ENCODE measurements around the gene CLMN.

DNA sequence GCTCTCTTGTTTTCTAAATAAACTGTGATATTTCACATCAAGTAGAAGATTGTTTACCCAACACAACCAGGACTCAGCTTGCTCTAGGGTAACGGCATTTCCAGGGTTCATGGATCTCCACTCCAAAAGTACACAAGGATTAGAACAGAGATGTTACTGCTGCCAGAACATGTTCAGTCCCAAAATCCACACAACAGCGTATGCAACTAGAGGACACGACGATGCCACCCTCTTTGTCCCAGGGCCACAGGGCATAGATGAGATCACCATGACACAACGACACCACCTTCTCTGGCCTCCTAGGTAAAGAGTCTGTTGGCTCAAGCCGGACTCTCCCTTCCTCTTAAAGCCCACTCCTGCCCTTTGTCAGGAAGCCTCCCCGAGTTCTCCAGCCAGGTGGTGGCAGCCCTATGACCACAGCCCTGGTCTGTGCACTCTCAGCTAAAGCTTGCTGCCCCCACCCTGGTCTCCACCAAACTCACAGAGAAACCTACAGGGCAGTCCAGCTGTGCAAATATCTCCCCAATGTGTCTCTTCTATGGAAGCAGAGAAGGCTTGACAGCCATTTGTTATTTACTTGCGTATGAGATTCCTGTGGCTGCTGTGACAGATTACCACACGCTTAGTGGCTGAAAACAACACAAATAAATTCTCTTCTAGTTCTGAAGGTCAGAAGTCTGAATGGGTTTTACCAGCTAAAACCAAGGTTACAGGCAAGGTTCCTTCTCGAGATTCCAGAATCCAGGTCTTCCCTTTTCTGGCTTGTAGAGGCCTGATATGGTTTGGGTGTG lies 10.3 kb downstream of the CLMN start:
- TF ChIP-seq POLR2AphosphoS5 (IDR thresholded peaks at IDR 0.05; ENCODE audit: borderline replicate concordance, low read depth, low read length) (no peak), EZH2 (IDR thresholded peaks at IDR 0.05) (no peak), FOXP2 (optimal IDR thresholded peaks at IDR 0.05; ENCODE audit: control extremely low read depth, extremely low read length, insufficient read depth) (no peak)
